Left ventricle myocardium inferior (tissue), 1 donor: Measurements from ENCODE around the gene MTCH2. TPM values are rescaled to one million over a fixed set of nuclear protein-coding genes. Genes with fewer than 3 reads are reported as not detected.

Experiments used
- DNase-seq: peaks from one replicate; pipeline ENCODE4 v3.0.0-alpha.2; 2020
- H3K27ac ChIP-seq: fragments of 200-600 bp; replicated peaks from 2 replicates; pipeline ENCODE4 v1.8.0; 2021
- H3K27me3 ChIP-seq: fragments of 200-600 bp; 2 replicates; pipeline ENCODE4 v1.8.0; 2021; ENCODE audit warnings: low read depth
- H3K36me3 ChIP-seq: fragments of 200-600 bp; 2 replicates; pipeline ENCODE4 v1.8.0; 2021
- H3K4me1 ChIP-seq: fragments of 200-600 bp; 2 replicates; pipeline ENCODE4 v1.8.0; 2021
- H3K4me3 ChIP-seq: fragments of 200-600 bp; 2 replicates; pipeline ENCODE4 v1.8.0; 2021; ENCODE audit warnings: mild to moderate bottlenecking, moderate library complexity
- H3K9me3 ChIP-seq: fragments of 200-600 bp; replicated peaks from 2 replicates; pipeline ENCODE4 v1.8.0; 2021
- CTCF ChIP-seq: fragments of 200-600 bp; IDR thresholded peaks from 2 replicates; pipeline ENCODE4 v1.8.0; 2021; ENCODE audit warnings: antibody characterized with exemption, mild to moderate bottlenecking, borderline replicate concordance
- intact Hi-C: fragments of 100-400 bp; cut with micrococcal nuclease; formaldehyde crosslinking; loops from one replicate; pipeline ENCODE4 v1.11.0; 2022
- total RNA-seq: library from RNA; stranded (reverse); fragmentation: NEBNext Ultra II Directional; extraction: Animal tissue kit (Norgen Biotek cat#: 25700); gene quantifications from one replicate; pipeline ENCODE4 v1.2.1, GENCODE V29; 2021
- donor health status: DM: no; HTN: yes; CAD: no; lungs with severe emphysema.

MTCH2 gene
- total RNA-seq, 1 donor from 2014 or later: 93.7 TPM

- peaks cover 26% of the 10 kb centered on the region for H3K27me3 ChIP-seq
- H3K4me1 ChIP-seq: peaks cover 26% of the 10 kb centered on the region
- no peak for TF ChIP-seq CTCF
- H3K27ac ChIP-seq: peak within 1 kb of the TSS; percentile 12
- peak; percentile 32 for DNase-seq
- H3K9me3 ChIP-seq: no peaks in the 10 kb centered on the region
- intact Hi-C loops: no loop called here
- H3K4me3 ChIP-seq: no peak within 1 kb of the TSS
- peaks cover 40% of the 10 kb centered on the region for H3K36me3 ChIP-seq
Observed at GRCh38 chr11:47586098-47586855, 56.1 kb downstream of the MTCH2 start, which contains the start of gene FAM180B. Gene FAM180B, plus strand, starts transcription at chr11:47586678. Its CDS starts 91 bp downstream, at chr11:47586769.

GRCh38 chr11:47583844-47584243, 58.5 kb downstream of the MTCH2 start:
- peaks cover 42% of the 10 kb centered on the region for H3K4me1 ChIP-seq
- intact Hi-C loops: no loop called here
- peaks cover 1% of the 10 kb centered on the region for H3K27me3 ChIP-seq
- H3K9me3 ChIP-seq: no peaks in the 10 kb centered on the region
- H3K4me3 ChIP-seq: no peak overlapping the region
- TF ChIP-seq CTCF: no peak
- H3K36me3 ChIP-seq: peaks cover 53% of the 10 kb centered on the region
- no peak overlapping the region for H3K27ac ChIP-seq
- DNase-seq: no peak

GRCh38 chr11:47578524-47579494, 63.5 kb downstream of the MTCH2 start, which contains the start of the genes KBTBD4 and NDUFS3:
Gene KBTBD4, minus strand, starts transcription at chr11:47578970. Its CDS starts 19 bp downstream, at chr11:47578951.
Gene NDUFS3, plus strand, starts transcription at chr11:47579074. Its CDS starts 18 bp downstream, at chr11:47579092.
- peaks cover 47% of the 10 kb centered on the region for H3K4me1 ChIP-seq
- intact Hi-C loops: no loop called here
- H3K9me3 ChIP-seq: no peaks in the 10 kb centered on the region
- peak within 1 kb of the TSS; percentile 96 for H3K27ac ChIP-seq
- no peak for TF ChIP-seq CTCF
- H3K4me3 ChIP-seq: peak within 1 kb of the TSS; percentile 100
- peak; percentile 88 for DNase-seq
- H3K36me3 ChIP-seq: peaks cover 67% of the 10 kb centered on the region
- no peaks in the 10 kb centered on the region for H3K27me3 ChIP-seq

- no peak for DNase-seq
- Histone ChIP-seq H3K4me3 (peak overlapping the region; percentile 100), H3K9me3 (no peaks in the 10 kb centered on the region), H3K36me3 (peaks cover 67% of the 10 kb centered on the region), H3K27ac (no peak overlapping the region), H3K27me3 (no peaks in the 10 kb centered on the region), H3K4me1 (peaks cover 59% of the 10 kb centered on the region)
- intact Hi-C loops: no loop called here
- TF ChIP-seq CTCF: no peak
Observed at GRCh38 chr11:47577460-47578041, 64.8 kb downstream of the MTCH2 start.

- Histone ChIP-seq H3K36me3 (peaks cover 65% of the 10 kb centered on the region), H3K4me3 (no peak overlapping the region), H3K4me1 (peaks cover 50% of the 10 kb centered on the region), H3K9me3 (no peaks in the 10 kb centered on the region), H3K27me3 (no peaks in the 10 kb centered on the region), H3K27ac (peak overlapping the region; percentile 62)
- intact Hi-C loops: no loop called here
- no peak for TF ChIP-seq CTCF
- peak; percentile 51 for DNase-seq
Observed at GRCh38 chr11:47573321-47573720, 69.0 kb downstream of the MTCH2 start.
